A549 (cell line): ENCODE measurements around the gene KRTAP12-1. TPM values are rescaled to one million over a fixed set of nuclear protein-coding genes. Genes with fewer than 3 reads are reported as not detected.

Source experiments
- ATAC-seq, 2 experiments: fragments of 200-7000 bp in 1 of 2; fragments of >200 bp in 1 of 2; cut with Nextera tagmentation in 1 of 2; cut with Tn5 transposase in 1 of 2; 3 replicates each; pipeline versions ENCODE4 v1.8.0 to v1.9.1; 2018 to 2020; ENCODE audit warnings: mild to moderate bottlenecking in 1 of 2, moderate library complexity in 1 of 2
- CTCF ChIA-PET: fragments of 300-600 bp; sonication (Branson Sonifier 250); formaldehyde crosslinking; extraction: SDS; loops from one replicate; lab custom pipeline; 2021; ENCODE audit warnings: antibody characterized with exemption, inconsistent platforms; lab: Yijun Ruan, JAX
- POLR2A ChIA-PET: fragments of 350-600 bp; formaldehyde crosslinking; extraction: SDS; loops from one replicate; lab custom pipeline; 2021; ENCODE audit warnings: antibody characterized with exemption, inconsistent platforms; lab: Yijun Ruan, JAX
- DNase-seq, 2 experiments: peaks; one replicate each; pipeline versions ENCODE4 v3.0.0 to v3.0.0-alpha.2; 2011 to 2016; ENCODE audit warnings: low read depth in 1 of 2, low spot score in 1 of 2
- FAIRE-seq: peaks from 2 replicates; lab custom pipeline; 2011; peaks lifted over from hg19 to GRCh38; lab: Jason Lieb, UNC
- H3K27ac ChIP-seq, 2 experiments: fragments of >200 bp; sonication (Bioruptor Twin); formaldehyde crosslinking; 3 replicates each; pipeline ENCODE4 v1.5.1; 2016 to 2017
- H3K4me1 ChIP-seq: fragments of >200 bp; sonication (Bioruptor Twin); formaldehyde crosslinking; 3 replicates; pipeline ENCODE4 v1.6.1; 2016
- H3K4me2 ChIP-seq: fragments of >200 bp; sonication (Bioruptor Twin); formaldehyde crosslinking; 3 replicates; pipeline ENCODE4 v1.6.1; 2016
- H3K4me3 ChIP-seq: fragments of >200 bp; sonication (Bioruptor Twin); formaldehyde crosslinking; 3 replicates; pipeline ENCODE4 v1.5.1; 2016
- H3K9me3 ChIP-seq: fragments of >200 bp; sonication (Bioruptor Twin); formaldehyde crosslinking; 3 replicates; pipeline ENCODE4 v1.6.1; 2016
- CBX8 ChIP-seq: fragments of 200-600 bp; sonication (generic); IDR thresholded peaks from 2 replicates; pipeline ENCODE4 v1.6.1; 2016
- CEBPB ChIP-seq, 2 experiments: fragments of >200 bp in 1 of 2; sonication (Bioruptor Twin) in 1 of 2; formaldehyde crosslinking in 1 of 2; IDR thresholded peaks; 2 replicates each; pipeline ENCODE4 v1.6.1; 2012 to 2016
- CHD4 ChIP-seq: fragments of 200-600 bp; sonication (generic); IDR thresholded peaks from 2 replicates; pipeline ENCODE4 v1.6.1; 2016; ENCODE audit warnings: antibody characterized with exemption, mild to moderate bottlenecking, borderline replicate concordance
- EHF ChIP-seq: fragments of 250-450 bp; sonication (Bioruptor Pico); IDR thresholded peaks from 2 replicates; pipeline ENCODE4 v1.5.0; 2020; ENCODE audit warnings: mild to moderate bottlenecking
- EP300 ChIP-seq, 2 experiments: fragments of >200 bp; sonication (Bioruptor Twin); formaldehyde crosslinking; IDR thresholded peaks; 2 replicates in 1 of 2; 3 replicates in 1 of 2; pipeline ENCODE4 v1.6.1; 2016 to 2017
- FOSB ChIP-seq: fragments of 250-450 bp; sonication (Bioruptor Pico); IDR thresholded peaks from 2 replicates; pipeline ENCODE4 v1.5.0; 2020; ENCODE audit warnings: mild to moderate bottlenecking, moderate library complexity
- FOXS1 ChIP-seq: fragments of 250-450 bp; sonication (Bioruptor Pico); IDR thresholded peaks from 2 replicates; pipeline ENCODE4 v1.5.0; 2020; ENCODE audit warnings: mild to moderate bottlenecking, moderate library complexity
- GATA3 ChIP-seq: IDR thresholded peaks from 2 replicates; pipeline ENCODE4 v1.6.1; 2012; ENCODE audit warnings: borderline replicate concordance
- HDAC2 ChIP-seq: fragments of 200-600 bp; sonication (generic); IDR thresholded peaks from 2 replicates; pipeline ENCODE4 v1.6.1; 2016
- HOXA7 ChIP-seq: fragments of 250-450 bp; sonication (Bioruptor Pico); IDR thresholded peaks from 2 replicates; pipeline ENCODE4 v1.5.0; 2020; ENCODE audit warnings: mild to moderate bottlenecking, moderate library complexity
- KDM1A ChIP-seq: fragments of 200-600 bp; sonication (generic); IDR thresholded peaks from 2 replicates; pipeline ENCODE4 v1.6.1; 2016; ENCODE audit warnings: low read depth, mild to moderate bottlenecking
- KDM5A ChIP-seq: fragments of 200-600 bp; sonication (generic); IDR thresholded peaks from 2 replicates; pipeline ENCODE4 v1.6.1; 2016; ENCODE audit warnings: antibody characterized with exemption, mild to moderate bottlenecking
- MAZ ChIP-seq: fragments of 150-350 bp; IDR thresholded peaks from 2 replicates; pipeline ENCODE4 v1.6.1; 2014; ENCODE audit warnings: antibody characterized with exemption, low read depth, low read length, borderline replicate concordance
- MYC ChIP-seq: IDR thresholded peaks from 2 replicates; pipeline ENCODE4 v1.6.1; 2012; ENCODE audit warnings: mild to moderate bottlenecking, inconsistent platforms, low read length, improper control_type of control experiment, borderline replicate concordance
- NPAS2 ChIP-seq: fragments of 250-450 bp; sonication (Bioruptor Pico); IDR thresholded peaks from 2 replicates; pipeline ENCODE4 v1.8.0; 2022; ENCODE audit warnings: mild to moderate bottlenecking, moderate library complexity, borderline replicate concordance
- POLR2A ChIP-seq: IDR thresholded peaks from 2 replicates; pipeline ENCODE4 v1.6.1; 2012; ENCODE audit warnings: mild to moderate bottlenecking, low read length
- RAD21 ChIP-seq, 2 experiments: fragments of >200 bp in 1 of 2; sonication (Bioruptor Twin) in 1 of 2; formaldehyde crosslinking in 1 of 2; IDR thresholded peaks in 1 of 2; conservative IDR thresholded peaks in 1 of 2; 2 replicates in 1 of 2; 3 replicates in 1 of 2; pipeline ENCODE4 v1.6.1; 2012 to 2018; ENCODE audit warnings: inconsistent platforms in 1 of 2
- RARB ChIP-seq: fragments of 250-450 bp; sonication (Bioruptor Pico); IDR thresholded peaks from 2 replicates; pipeline ENCODE4 v1.8.0; 2021; ENCODE audit warnings: mild to moderate bottlenecking, moderate library complexity
- RCOR1 ChIP-seq: fragments of 150-350 bp; IDR thresholded peaks from 2 replicates; pipeline ENCODE4 v1.6.1; 2014; ENCODE audit warnings: antibody characterized with exemption, low read length, low read depth
- RNF2 ChIP-seq: fragments of 200-600 bp; sonication (generic); IDR thresholded peaks from 2 replicates; pipeline ENCODE4 v1.6.1; 2016; ENCODE audit warnings: low read depth, mild to moderate bottlenecking, antibody characterized with exemption, moderate library complexity, borderline replicate concordance
- TP53 ChIP-seq: fragments of 250-450 bp; sonication (Bioruptor Pico); IDR thresholded peaks from 2 replicates; pipeline ENCODE4 v1.5.0; 2021; ENCODE audit warnings: mild to moderate bottlenecking, moderate library complexity
- WGBS: methylation state at CpG from one replicate; pipeline ENCODE4 v1.1.6; 2017; ENCODE audit errors: missing lambda C conversion rate; 5-methylcytosine and 5-hydroxymethylcytosine counted together
- polyA plus RNA-seq, 4 experiments: library from polyadenylated mRNA; depleted of rRNA in 3 of 4; stranded (reverse); fragments of >200 nt; fragmentation: RNase III in 1 of 4; extraction: RNeasy Plus Mini Kit Qiagen cat#74134 plus additional on column Dnase treatment in 1 of 4; gene quantifications; 2 replicates in 3 of 4; 3 replicates in 1 of 4; pipeline ENCODE4 v1.2.3, GENCODE V29; 2011 to 2017
- TF ChIP-seq, protein P1 (sequence below): fragments of 450-650 bp; IDR thresholded peaks from 2 replicates; pipeline ENCODE4 v1.6.1; 2014; ENCODE audit warnings: antibody characterized with exemption
- TF ChIP-seq, protein P2 (sequence below): IDR thresholded peaks from 2 replicates; pipeline ENCODE4 v1.6.1; 2012
- TF ChIP-seq, protein P3 (sequence below): fragments of 250-450 bp; sonication (Bioruptor Pico); IDR thresholded peaks from 2 replicates; pipeline ENCODE4 v1.5.0; 2021; ENCODE audit warnings: mild to moderate bottlenecking, moderate library complexity, borderline replicate concordance
- TF ChIP-seq, protein P4 (sequence below): fragments of >200 bp; sonication (Bioruptor Twin); formaldehyde crosslinking; IDR thresholded peaks from 3 replicates; pipeline ENCODE4 v1.5.1; 2016
- TF ChIP-seq, protein P5 (sequence below): IDR thresholded peaks from 2 replicates; pipeline ENCODE4 v1.6.1; 2012; ENCODE audit warnings: low read depth, borderline replicate concordance

The KRTAP12-1 gene
- polyA plus RNA-seq, 2 of the 4 experiments (the other 2 are of a cell fraction) = not detected

DNA sequence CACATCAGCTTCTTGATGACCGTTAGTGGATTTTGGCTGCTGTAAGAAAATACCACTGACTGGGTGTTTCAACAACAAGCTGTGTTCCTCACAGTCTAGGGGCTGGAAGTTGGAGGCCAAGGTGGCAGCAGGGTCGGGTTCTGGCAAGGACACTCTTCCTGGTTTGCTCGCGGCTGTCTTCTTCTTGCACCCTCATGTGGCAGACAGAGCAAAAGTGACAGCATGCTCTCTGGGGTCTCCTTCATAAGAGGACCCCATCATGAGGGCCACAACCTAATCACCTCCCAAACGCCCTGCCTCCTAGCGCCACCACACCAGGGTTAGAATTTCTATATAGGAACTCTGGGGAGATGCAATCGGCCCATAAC is 48.0 kb upstream of the KRTAP12-1 start:
- WGBS = 62% methylated on average over 6 of the region's 7 CpGs
- FAIRE-seq (no peak), ATAC-seq (no peak), DNase-seq (no peak)
- H3K27ac ChIP-seq = no peak overlapping the region
- H3K4me3 ChIP-seq = no peak overlapping the region
- CTCF ChIA-PET = no interaction called here
- POLR2A ChIA-PET = no interaction called here
- no peaks in the 10 kb centered on the region for H3K9me3 ChIP-seq
- no peaks in the 10 kb centered on the region for H3K4me1 ChIP-seq
- H3K4me2 ChIP-seq = no peak overlapping the region
- no peak for TF ChIP-seq RAD21 (conservative IDR thresholded peaks at IDR 0.05 in 1 of 2, IDR thresholded peaks at IDR 0.05 in 1 of 2)
- TF ChIP-seq KDM5A = no peak
- TF ChIP-seq, protein P1, sequence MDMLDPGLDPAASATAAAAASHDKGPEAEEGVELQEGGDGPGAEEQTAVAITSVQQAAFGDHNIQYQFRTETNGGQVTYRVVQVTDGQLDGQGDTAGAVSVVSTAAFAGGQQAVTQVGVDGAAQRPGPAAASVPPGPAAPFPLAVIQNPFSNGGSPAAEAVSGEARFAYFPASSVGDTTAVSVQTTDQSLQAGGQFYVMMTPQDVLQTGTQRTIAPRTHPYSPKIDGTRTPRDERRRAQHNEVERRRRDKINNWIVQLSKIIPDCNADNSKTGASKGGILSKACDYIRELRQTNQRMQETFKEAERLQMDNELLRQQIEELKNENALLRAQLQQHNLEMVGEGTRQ = no peak
- no peak for TF ChIP-seq TP53 (CRISPR knock-in tag)
- no peak for TF ChIP-seq FOXS1 (CRISPR knock-in tag)
- TF ChIP-seq NPAS2 (CRISPR knock-in tag) = no peak
- TF ChIP-seq EHF (CRISPR knock-in tag) = no peak
- TF ChIP-seq, protein P2, sequence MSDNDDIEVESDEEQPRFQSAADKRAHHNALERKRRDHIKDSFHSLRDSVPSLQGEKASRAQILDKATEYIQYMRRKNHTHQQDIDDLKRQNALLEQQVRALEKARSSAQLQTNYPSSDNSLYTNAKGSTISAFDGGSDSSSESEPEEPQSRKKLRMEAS = no peak

DNA sequence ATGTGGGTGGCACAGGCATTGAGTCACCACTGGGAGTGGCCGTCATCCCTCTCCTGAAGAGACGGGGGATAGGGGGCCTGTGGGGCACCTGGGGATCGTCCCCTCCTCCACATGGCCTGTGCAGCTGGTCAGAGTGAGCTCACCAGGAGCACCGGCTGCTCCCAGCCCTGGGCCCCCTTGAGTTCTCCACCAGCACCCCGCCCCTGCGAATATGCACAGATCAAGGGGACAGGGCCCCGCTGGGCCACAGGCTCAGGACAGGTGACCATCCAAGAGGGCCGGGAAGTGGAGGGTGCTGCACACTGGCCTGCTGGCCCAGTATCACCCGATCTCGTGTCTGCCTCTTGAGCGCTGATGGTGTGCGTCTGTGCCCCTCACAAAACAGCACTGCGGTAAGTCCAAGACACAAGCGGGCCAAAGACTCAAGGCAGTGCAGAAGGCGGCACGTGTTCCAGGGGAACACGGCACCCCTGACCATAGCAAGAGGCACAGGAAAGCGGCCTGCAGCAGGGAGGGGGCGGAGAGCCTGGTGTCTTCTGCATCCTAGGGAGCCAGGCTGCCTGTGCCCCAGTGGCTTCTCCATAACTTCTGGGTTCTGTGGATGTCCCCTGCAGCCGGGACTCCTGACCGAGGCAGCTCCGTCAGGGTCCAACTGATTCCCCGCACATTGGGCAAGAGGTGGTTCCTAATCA is 47.5 kb upstream of the KRTAP12-1 start:
- 92% methylated on average over 14 of the region's 23 CpGs for WGBS
- ATAC-seq = no peak
- CTCF ChIA-PET = no interaction called here
- FAIRE-seq = no peak
- no peak for DNase-seq
- no peak overlapping the region for H3K27ac ChIP-seq
- no peak overlapping the region for H3K4me2 ChIP-seq
- POLR2A ChIA-PET = no interaction called here
- H3K4me3 ChIP-seq = no peak overlapping the region
- H3K4me1 ChIP-seq = no peaks in the 10 kb centered on the region
- TF ChIP-seq FOSB (CRISPR knock-in tag) = no peak
- no peak for TF ChIP-seq CBX8
- no peak for TF ChIP-seq RCOR1
- no peak for TF ChIP-seq EHF (CRISPR knock-in tag)
- no peak for TF ChIP-seq MYC
- no peak for TF ChIP-seq KDM1A
- TF ChIP-seq HOXA7 (CRISPR knock-in tag) = no peak
- TF ChIP-seq MAZ = no peak
- no peak for TF ChIP-seq HDAC2
- TF ChIP-seq GATA3 = no peak
- no peak for TF ChIP-seq POLR2A
- H3K9me3 ChIP-seq = no peaks in the 10 kb centered on the region

DNA sequence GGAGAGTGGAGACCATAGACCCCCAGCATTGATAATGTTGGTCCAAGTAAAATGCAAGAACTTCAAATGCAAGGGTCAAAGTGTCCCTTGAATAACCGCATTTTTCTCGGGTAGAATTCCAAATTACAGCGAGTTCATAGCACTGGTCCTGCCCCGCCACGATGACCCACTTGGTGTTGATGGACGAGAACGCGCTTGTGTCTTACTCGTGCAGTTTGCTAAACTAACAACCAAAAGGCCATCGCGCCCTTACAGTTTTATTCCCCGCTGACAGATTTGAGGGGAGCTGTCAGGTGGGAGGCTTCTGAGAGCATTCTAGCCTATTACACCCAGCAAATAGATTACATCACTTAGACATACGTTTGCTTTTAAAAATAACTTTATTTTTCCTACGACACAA is 46.8 kb upstream of the KRTAP12-1 start:
- no peaks in the 10 kb centered on the region for H3K4me1 ChIP-seq
- 69% methylated on average over 14 of the region's 14 CpGs for WGBS
- no peak for DNase-seq
- CTCF ChIA-PET = no interaction called here
- no peak overlapping the region for H3K27ac ChIP-seq
- TF ChIP-seq CHD4 (no peak), RNF2 (no peak), RARB (CRISPR knock-in tag) (no peak), FOXS1 (CRISPR knock-in tag) (no peak), CEBPB (IDR thresholded peaks at IDR 0.05) (no peak), KDM5A (no peak), EP300 (IDR thresholded peaks at IDR 0.05) (no peak), HOXA7 (CRISPR knock-in tag) (no peak), GATA3 (no peak)
- TF ChIP-seq, protein P3, sequence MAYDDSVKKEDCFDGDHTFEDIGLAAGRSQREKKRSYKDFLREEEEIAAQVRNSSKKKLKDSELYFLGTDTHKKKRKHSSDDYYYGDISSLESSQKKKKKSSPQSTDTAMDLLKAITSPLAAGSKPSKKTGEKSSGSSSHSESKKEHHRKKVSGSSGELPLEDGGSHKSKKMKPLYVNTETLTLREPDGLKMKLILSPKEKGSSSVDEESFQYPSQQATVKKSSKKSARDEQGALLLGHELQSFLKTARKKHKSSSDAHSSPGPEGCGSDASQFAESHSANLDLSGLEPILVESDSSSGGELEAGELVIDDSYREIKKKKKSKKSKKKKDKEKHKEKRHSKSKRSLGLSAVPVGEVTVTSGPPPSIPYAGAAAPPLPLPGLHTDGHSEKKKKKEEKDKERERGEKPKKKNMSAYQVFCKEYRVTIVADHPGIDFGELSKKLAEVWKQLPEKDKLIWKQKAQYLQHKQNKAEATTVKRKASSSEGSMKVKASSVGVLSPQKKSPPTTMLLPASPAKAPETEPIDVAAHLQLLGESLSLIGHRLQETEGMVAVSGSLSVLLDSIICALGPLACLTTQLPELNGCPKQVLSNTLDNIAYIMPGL (CRISPR knock-in tag) = no peak
- TF ChIP-seq, protein P2 = no peak
- TF ChIP-seq, protein P4, sequence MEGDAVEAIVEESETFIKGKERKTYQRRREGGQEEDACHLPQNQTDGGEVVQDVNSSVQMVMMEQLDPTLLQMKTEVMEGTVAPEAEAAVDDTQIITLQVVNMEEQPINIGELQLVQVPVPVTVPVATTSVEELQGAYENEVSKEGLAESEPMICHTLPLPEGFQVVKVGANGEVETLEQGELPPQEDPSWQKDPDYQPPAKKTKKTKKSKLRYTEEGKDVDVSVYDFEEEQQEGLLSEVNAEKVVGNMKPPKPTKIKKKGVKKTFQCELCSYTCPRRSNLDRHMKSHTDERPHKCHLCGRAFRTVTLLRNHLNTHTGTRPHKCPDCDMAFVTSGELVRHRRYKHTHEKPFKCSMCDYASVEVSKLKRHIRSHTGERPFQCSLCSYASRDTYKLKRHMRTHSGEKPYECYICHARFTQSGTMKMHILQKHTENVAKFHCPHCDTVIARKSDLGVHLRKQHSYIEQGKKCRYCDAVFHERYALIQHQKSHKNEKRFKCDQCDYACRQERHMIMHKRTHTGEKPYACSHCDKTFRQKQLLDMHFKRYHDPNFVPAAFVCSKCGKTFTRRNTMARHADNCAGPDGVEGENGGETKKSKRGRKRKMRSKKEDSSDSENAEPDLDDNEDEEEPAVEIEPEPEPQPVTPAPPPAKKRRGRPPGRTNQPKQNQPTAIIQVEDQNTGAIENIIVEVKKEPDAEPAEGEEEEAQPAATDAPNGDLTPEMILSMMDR = no peak
- TF ChIP-seq, protein P5, sequence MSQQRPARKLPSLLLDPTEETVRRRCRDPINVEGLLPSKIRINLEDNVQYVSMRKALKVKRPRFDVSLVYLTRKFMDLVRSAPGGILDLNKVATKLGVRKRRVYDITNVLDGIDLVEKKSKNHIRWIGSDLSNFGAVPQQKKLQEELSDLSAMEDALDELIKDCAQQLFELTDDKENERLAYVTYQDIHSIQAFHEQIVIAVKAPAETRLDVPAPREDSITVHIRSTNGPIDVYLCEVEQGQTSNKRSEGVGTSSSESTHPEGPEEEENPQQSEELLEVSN = no peak
- TF ChIP-seq, all 56 proteins: peak for 0
- ATAC-seq (no peak), FAIRE-seq (no peak)
- no peak overlapping the region for H3K4me2 ChIP-seq
- POLR2A ChIA-PET = no interaction called here
- H3K9me3 ChIP-seq = no peaks in the 10 kb centered on the region
- no peak overlapping the region for H3K4me3 ChIP-seq
